ENCODE results near the gene DENND5B.

DNA sequence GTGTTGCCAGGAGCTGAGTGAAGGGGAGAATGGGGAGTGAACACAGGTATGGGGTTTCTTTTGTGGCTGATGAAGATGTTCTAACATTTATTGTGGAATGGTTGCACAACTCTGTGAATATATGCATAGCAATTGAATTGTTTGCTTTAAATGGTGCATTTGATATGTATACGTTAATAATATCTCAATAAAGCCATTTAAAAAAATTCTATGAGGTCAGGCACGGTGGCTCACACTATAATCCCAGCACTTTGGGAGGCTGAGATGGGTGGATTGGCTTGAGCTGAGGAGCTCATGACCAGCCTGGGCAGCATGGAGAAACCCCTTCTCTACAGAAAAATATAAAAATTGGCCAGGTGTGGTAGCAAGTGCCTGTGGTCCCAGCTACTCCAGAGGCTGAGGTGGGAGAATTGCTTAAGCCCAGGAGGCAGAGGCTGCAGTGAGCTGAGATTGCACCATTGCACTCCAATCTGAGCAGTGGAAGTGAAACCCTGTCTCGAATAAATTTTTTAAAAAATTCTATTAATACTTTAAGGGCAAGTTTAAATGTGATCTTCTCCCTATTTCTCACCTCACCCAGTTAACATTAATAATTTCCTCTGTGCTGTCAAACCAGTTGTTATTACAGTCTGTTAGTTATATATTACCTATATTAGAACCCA, 65.3 kb downstream of the DENND5B start:
- no peak for TF ChIP-seq CTCF (conservative IDR thresholded peaks at IDR 0.05 in 1 of 2, IDR thresholded peaks at IDR 0.05 in 1 of 2; ENCODE audit: extremely low read depth in 1 of 2, insufficient read depth in 1 of 2, low read depth in 1 of 2, low read length in 2 of 2)
- TF ChIP-seq EZH2 (IDR thresholded peaks at IDR 0.05; ENCODE audit: borderline replicate concordance, low read length): no peak

All from mammary epithelial cell (primary cell).